WTC11 (cell line): ENCODE data around the gene FCER1A. TPM values are rescaled to one million over a fixed set of nuclear protein-coding genes. Genes with fewer than 3 reads are reported as not detected.

Experiments used
- ATAC-seq: fragments of 200-7000 bp; cut with Tn5 transposase; 2 replicates; pipeline ENCODE4 v1.10.0; 2021; ENCODE audit warnings: mild to moderate bottlenecking, moderate library complexity
- Bru-seq: library from RNA; stranded (reverse); fragments of 400-500 nt; gene quantifications from one replicate; lab custom pipeline; 2021; lab: Mats Ljungman, UMichigan
- CTCF ChIA-PET: fragments of 300-600 bp; sonication (Branson Sonifier 250); formaldehyde crosslinking; loops from one replicate; lab custom pipeline; 2021; ENCODE audit warnings: antibody characterized with exemption; lab: Charles Lee
- POLR2A ChIA-PET: fragments of 350-600 bp; sonication (Branson Sonifier 250); formaldehyde crosslinking; loops from one replicate; lab custom pipeline; 2021; ENCODE audit warnings: antibody characterized with exemption; lab: Charles Lee
- DNase-seq: peaks from one replicate; pipeline ENCODE4 v3.0.0; 2021; ENCODE audit warnings: low spot score
- H3K27ac Mint-ChIP-seq: 2 replicates; pipeline ENCODE4 v1.8.0; 2021; ENCODE audit warnings: mixed read lengths
- H3K27me3 Mint-ChIP-seq: 2 replicates; pipeline ENCODE4 v1.8.0; 2021; ENCODE audit warnings: low read depth, mild to moderate bottlenecking, moderate library complexity, mixed read lengths
- H3K36me3 Mint-ChIP-seq: 2 replicates; pipeline ENCODE4 v1.8.0; 2021; ENCODE audit warnings: mixed read lengths
- H3K4me1 Mint-ChIP-seq: 2 replicates; pipeline ENCODE4 v1.8.0; 2022; ENCODE audit warnings: mixed read lengths
- H3K4me3 Mint-ChIP-seq: 2 replicates; pipeline ENCODE4 v1.8.0; 2021; ENCODE audit warnings: mild to moderate bottlenecking, moderate library complexity, mixed read lengths
- H3K9me3 Mint-ChIP-seq: 2 replicates; pipeline ENCODE4 v1.8.0; 2021; ENCODE audit warnings: mixed read lengths
- ATF1 ChIP-seq: sonication (generic); formaldehyde crosslinking; IDR thresholded peaks from 2 replicates; pipeline ENCODE4 v1.8.1; 2023; ENCODE audit warnings: mild to moderate bottlenecking, moderate library complexity, missing genetic modification reagents
- ATF2 ChIP-seq: sonication (generic); formaldehyde crosslinking; IDR thresholded peaks from 2 replicates; pipeline ENCODE4 v1.8.1; 2022; ENCODE audit warnings: low read depth, missing genetic modification reagents, borderline replicate concordance
- CBFB ChIP-seq: sonication (generic); formaldehyde crosslinking; IDR thresholded peaks from 2 replicates; pipeline ENCODE4 v1.8.1; 2022; ENCODE audit warnings: mild to moderate bottlenecking, low read depth, missing genetic modification reagents
- CREB1 ChIP-seq: sonication (generic); formaldehyde crosslinking; IDR thresholded peaks from 2 replicates; pipeline ENCODE4 v1.8.0; 2023; ENCODE audit warnings: mild to moderate bottlenecking, missing genetic modification reagents
- CREM ChIP-seq: sonication (generic); formaldehyde crosslinking; IDR thresholded peaks from 2 replicates; pipeline ENCODE4 v1.8.1; 2022; ENCODE audit warnings: mild to moderate bottlenecking, missing genetic modification reagents, moderate library complexity
- CTCF ChIP-seq: fragments of 200-600 bp; IDR thresholded peaks from 2 replicates; pipeline ENCODE4 v1.8.0; 2022; ENCODE audit warnings: antibody characterized with exemption
- ESRRA ChIP-seq: sonication (generic); formaldehyde crosslinking; IDR thresholded peaks from 2 replicates; pipeline ENCODE4 v1.8.1; 2022; ENCODE audit warnings: mild to moderate bottlenecking, missing genetic modification reagents, borderline replicate concordance
- FOXJ3 ChIP-seq: sonication (generic); formaldehyde crosslinking; IDR thresholded peaks from 2 replicates; pipeline ENCODE4 v1.9.0; 2021; ENCODE audit warnings: missing genetic modification reagents, mild to moderate bottlenecking, borderline replicate concordance
- FOXP4 ChIP-seq: sonication (generic); formaldehyde crosslinking; IDR thresholded peaks from 2 replicates; pipeline ENCODE4 v1.8.0; 2022; ENCODE audit warnings: mild to moderate bottlenecking, missing genetic modification reagents
- GABPB1 ChIP-seq: sonication (generic); formaldehyde crosslinking; IDR thresholded peaks from 2 replicates; pipeline ENCODE4 v1.8.1; 2023; ENCODE audit warnings: mild to moderate bottlenecking, missing genetic modification reagents
- HMGA2 ChIP-seq: fragments of 250-450 bp; sonication (Bioruptor Pico); IDR thresholded peaks from 2 replicates; pipeline ENCODE4 v1.4.0; 2021; ENCODE audit warnings: mild to moderate bottlenecking, moderate library complexity
- NFYB ChIP-seq: sonication (generic); formaldehyde crosslinking; conservative IDR thresholded peaks from 2 replicates; pipeline ENCODE4 v1.8.0; 2022; ENCODE audit warnings: low read depth, missing genetic modification reagents
- NR2C2 ChIP-seq: sonication (generic); formaldehyde crosslinking; IDR thresholded peaks from 2 replicates; pipeline ENCODE4 v1.8.0; 2022; ENCODE audit warnings: mild to moderate bottlenecking, missing genetic modification reagents
- SMAD4 ChIP-seq: sonication (generic); formaldehyde crosslinking; IDR thresholded peaks from 2 replicates; pipeline ENCODE4 v1.8.0; 2022; ENCODE audit warnings: mild to moderate bottlenecking, missing genetic modification reagents
- STAT6 ChIP-seq: sonication (generic); formaldehyde crosslinking; conservative IDR thresholded peaks from 2 replicates; pipeline ENCODE4 v1.8.1; 2023; ENCODE audit warnings: mild to moderate bottlenecking, low read depth, missing genetic modification reagents, moderate library complexity
- TCF7 ChIP-seq: sonication (generic); formaldehyde crosslinking; IDR thresholded peaks from 2 replicates; pipeline ENCODE4 v1.8.0; 2022; ENCODE audit warnings: mild to moderate bottlenecking, low read depth, missing genetic modification reagents, moderate library complexity
- TEAD1 ChIP-seq: sonication (generic); formaldehyde crosslinking; IDR thresholded peaks from 2 replicates; pipeline ENCODE4 v1.8.0; 2022; ENCODE audit warnings: mild to moderate bottlenecking, missing genetic modification reagents
- ZNF219 ChIP-seq: sonication (generic); formaldehyde crosslinking; IDR thresholded peaks from 2 replicates; pipeline ENCODE4 v1.8.0; 2023; ENCODE audit warnings: missing genetic modification reagents, mild to moderate bottlenecking, borderline replicate concordance
- ZNF317 ChIP-seq: sonication (generic); formaldehyde crosslinking; IDR thresholded peaks from 2 replicates; pipeline ENCODE4 v1.8.1; 2023; ENCODE audit warnings: low read depth, mild to moderate bottlenecking, moderate library complexity, missing genetic modification reagents, borderline replicate concordance
- ZNF416 ChIP-seq: fragments of 250-450 bp; sonication (Bioruptor Pico); IDR thresholded peaks from 2 replicates; pipeline ENCODE4 v1.9.0; 2021; ENCODE audit warnings: mild to moderate bottlenecking, inconsistent platforms
- long read RNA-seq, 3 experiments: library from RNA in 1 of 3; library from capped mRNA in 1 of 3; library from polyadenylated mRNA in 1 of 3; unstranded in 2 of 3; stranded (forward) in 1 of 3; transcript quantifications; one replicate each; pipeline ENCODE4 v2.0.0, GENCODE V29; 2021
- total RNA-seq: library from RNA; stranded (reverse); gene quantifications from 3 replicates; pipeline ENCODE4 v1.2.3, GENCODE V29; 2021

FCER1A gene
- total RNA-seq, result not detected in 3 replicates
- Bru-seq, nascent RNA, result percentile 3 among the genes with signal in this experiment
- long read RNA-seq, experiment 1, result 0 reads
- long read RNA-seq, experiment 2, result 0 reads
- long read RNA-seq, experiment 3, result 0 reads

- no peaks in the 10 kb centered on the region for H3K9me3 Mint-ChIP-seq
- H3K4me3 Mint-ChIP-seq, result no peak within 1 kb of the TSS
- ChIA-PET CTCF (no interaction called here), POLR2A (no interaction called here)
- no peak within 1 kb of the TSS for H3K27ac Mint-ChIP-seq
- no peak for DNase-seq
- no peak for TF ChIP-seq TEAD1 (CRISPR knock-in tag)
- TF ChIP-seq CREB1 (CRISPR knock-in tag), result no peak
- no peak for TF ChIP-seq ESRRA (CRISPR knock-in tag)
- no peak for TF ChIP-seq ZNF317 (CRISPR knock-in tag)
- TF ChIP-seq ATF2 (CRISPR knock-in tag), result no peak
- TF ChIP-seq NFYB (CRISPR knock-in tag), result no peak
- no peak for TF ChIP-seq TCF7 (CRISPR knock-in tag)
- TF ChIP-seq ATF1 (CRISPR knock-in tag), result no peak
- no peak for TF ChIP-seq NR2C2 (CRISPR knock-in tag)
- no peak for TF ChIP-seq FOXJ3 (CRISPR knock-in tag)
- TF ChIP-seq CBFB, result no peak
- no peak for TF ChIP-seq CREM
- TF ChIP-seq FOXP4 (CRISPR knock-in tag), result no peak
- TF ChIP-seq ZNF416 (CRISPR knock-in tag), result no peak
- TF ChIP-seq ZNF219 (CRISPR knock-in tag), result no peak
- no peak for TF ChIP-seq CTCF
- TF ChIP-seq HMGA2 (CRISPR knock-in tag), result no peak
- no peak for TF ChIP-seq STAT6 (CRISPR knock-in tag)
- TF ChIP-seq SMAD4 (CRISPR knock-in tag), result no peak
- TF ChIP-seq GABPB1 (CRISPR knock-in tag), result no peak
- ATAC-seq, result no peak
- no peaks in the 10 kb centered on the region for H3K36me3 Mint-ChIP-seq
- H3K27me3 Mint-ChIP-seq, result no peaks in the 10 kb centered on the region
- H3K4me1 Mint-ChIP-seq, result peaks cover 9% of the 10 kb centered on the region
These were observed at the start of gene FCER1A for GRCh38 chr1:159302095-159302494. FCER1A (plus strand) TSS chr1:159302336; CDS start chr1:159302365, 29 bp downstream.
